HG03097 (cell line): ENCODE data around the gene PTPN1.
A peak's percentile ranks its signal among the peaks of the same experiment; 100 is the strongest.
"Not testable (repeated sequence)": the region's sequence is repeated elsewhere in the genome, so short reads cannot be mapped to it uniquely, and the experiment has no call there.

Experiments used
- ATAC-seq: cut with Tn5 transposase; IDR thresholded peaks from one replicate; pipeline ENCODE4 v1.9.1; 2021; ENCODE audit not compliant: unreplicated experiment, low FRiP score

Gene PTPN1

DNA sequence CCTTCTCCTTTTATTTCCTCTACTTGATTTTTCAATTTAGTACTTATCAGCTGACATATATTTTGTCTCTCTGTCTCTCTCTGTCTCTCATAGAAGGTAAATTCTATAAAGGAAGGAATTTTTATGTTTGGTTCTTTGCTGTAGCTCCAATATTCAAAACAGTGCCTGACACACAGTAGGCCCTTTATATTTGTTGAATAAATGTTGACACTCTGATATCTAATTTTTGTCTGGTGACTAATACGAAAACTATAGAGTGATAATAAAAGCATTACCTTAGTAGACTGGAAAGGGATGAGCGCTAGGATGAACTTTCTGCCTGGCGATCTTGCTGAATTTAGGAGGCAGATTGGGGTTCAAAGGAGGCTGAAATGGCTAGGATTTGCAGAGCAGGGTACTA, 42.8 kb downstream of the PTPN1 start:
- no peak for ATAC-seq

GRCh38 chr20:50554694-50555579, 44.8 kb downstream of the PTPN1 start:
- ATAC-seq: no peak

- no peak for ATAC-seq
These were observed 45.5 kb downstream of the PTPN1 start for GRCh38 chr20:50555662-50556061.

DNA sequence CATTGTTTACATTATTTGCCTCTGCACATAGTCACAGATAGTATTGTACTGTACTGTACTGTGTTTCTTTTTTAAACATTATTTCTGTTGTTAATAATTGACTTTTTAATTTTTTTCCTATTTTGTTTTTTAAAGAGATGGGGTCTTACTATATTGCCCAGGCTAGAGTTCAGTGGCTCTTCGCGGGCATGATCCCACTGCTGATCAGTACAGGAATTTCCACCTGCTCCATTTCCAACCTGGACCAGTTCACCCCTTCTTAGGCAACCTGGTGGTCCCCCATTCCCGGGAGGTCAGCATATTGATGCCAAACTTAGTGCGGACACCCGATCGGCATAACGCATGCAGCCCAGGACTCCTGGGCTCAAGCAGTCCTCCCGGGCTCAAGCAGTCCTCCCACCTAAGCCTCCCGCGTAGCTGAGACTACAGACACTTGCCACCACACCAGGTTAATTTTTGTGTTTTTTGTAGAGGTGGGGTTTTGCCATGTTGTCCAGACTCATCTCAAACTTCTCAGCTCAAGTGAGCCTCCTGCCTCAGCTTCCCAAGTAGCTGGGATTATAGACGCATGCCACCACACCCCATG, 47.5 kb downstream of the PTPN1 start:
- ATAC-seq: no peak

DNA sequence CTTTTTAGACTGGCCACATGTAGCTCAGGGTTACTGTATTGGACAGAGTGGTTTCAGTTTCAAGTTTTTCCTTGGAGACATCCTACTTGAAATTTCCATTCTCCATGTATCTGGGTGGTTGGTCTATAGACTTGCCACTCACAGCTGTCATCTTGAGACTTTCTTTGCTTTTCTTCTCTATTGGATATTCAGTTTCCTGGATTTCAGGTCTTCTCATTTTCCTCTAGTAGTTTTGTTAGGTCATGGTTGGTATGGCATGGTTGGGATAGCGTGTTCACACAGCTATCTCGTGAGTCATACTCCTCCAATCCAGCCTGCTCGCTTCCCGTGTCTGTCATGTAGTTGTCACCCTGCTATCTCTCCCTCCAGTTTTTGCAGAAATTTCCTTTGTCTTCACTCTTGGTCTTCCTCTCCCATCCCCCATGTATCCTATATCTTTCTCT, 48.3 kb downstream of the PTPN1 start:
- no peak for ATAC-seq

- no peak for ATAC-seq
These were observed 49.0 kb downstream of the PTPN1 start for GRCh38 chr20:50559149-50559548.

- no peak for ATAC-seq
These were observed 49.9 kb downstream of the PTPN1 start for GRCh38 chr20:50559856-50560638.

- no peak for ATAC-seq
These were observed 50.7 kb downstream of the PTPN1 start for GRCh38 chr20:50560867-50561266.

GRCh38 chr20:50561379-50562078, 51.3 kb downstream of the PTPN1 start:
- ATAC-seq: no peak

DNA sequence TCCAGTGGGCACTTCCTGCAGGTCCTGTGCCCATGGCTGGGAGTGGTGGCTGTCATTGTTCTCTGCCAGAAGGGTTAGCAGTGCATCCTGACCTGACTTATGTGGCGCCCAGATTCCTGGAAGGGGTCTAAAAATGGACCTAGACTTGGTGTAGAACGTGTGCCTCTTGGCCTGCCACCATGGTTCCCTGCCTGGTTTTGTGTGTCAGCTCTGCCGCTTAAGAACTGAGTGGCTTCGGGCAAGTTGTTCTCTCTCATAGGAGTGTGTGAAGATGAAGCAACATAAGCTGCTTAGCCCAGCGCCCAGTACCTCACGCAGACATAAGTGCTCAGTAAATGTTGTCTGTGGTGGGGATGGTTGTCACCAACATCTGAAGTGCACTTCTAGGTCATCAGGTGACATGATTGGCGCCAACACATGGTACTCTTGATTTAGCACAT, 52.1 kb downstream of the PTPN1 start:
- no peak for ATAC-seq

DNA sequence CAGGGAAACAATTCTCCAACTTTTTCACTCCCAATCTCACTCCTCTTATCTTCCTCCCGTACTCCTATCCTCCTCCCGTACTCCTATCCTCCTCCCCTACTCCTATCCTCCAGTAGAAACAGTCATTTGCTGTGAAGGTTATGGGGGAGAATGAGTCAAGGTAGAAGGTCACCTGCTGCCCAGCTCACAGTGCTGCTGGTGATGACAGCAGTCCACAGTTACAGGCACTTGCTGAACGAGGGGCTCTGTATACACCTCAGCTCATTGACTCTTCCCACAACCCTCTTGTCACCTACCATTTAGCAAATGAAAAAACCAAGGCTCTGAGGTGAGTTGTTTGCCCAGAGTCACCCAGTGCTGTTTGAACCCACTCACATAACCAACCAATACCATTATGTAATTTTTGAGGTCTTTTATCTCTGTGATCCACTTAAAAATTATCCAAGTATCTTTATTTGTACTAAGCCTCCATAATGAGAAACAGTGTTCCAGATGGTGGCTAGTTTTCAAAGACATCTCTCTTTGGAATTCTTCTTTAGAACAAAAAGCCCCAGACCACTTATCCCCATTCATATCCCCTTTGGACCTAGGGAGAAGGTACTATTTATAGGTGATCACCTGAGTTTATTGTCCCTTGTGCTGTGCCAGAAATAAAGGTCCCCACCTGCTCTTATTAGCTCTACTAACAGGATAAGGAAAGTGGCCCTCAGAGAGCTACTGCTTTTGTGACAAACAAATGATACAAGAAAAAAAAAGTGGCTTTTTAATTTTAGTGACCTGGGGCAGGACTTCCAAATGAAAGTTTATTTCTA, 53.2 kb downstream of the PTPN1 start:
- ATAC-seq: no peak

GRCh38 chr20:50565383-50565782, 55.2 kb downstream of the PTPN1 start:
- no peak for ATAC-seq

DNA sequence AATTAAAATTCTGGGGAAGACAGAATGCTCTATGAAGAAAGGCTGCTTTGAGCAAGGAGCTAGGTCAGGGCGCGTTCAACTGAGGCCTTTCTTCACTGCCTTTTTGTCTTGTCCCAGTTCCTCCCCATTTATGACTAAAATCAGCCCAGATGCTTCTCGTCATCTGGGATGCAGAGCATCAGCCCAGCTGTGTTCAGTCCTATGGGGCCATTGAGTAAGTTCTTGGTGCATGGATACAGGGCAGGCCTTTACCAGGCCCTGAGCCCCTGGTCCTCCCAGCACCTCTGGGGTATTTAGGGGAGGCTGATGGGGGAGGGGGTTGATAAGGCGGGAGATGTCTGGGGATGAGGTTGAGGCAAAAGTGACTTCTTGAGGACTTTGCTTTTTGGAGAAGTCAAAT, 55.7 kb downstream of the PTPN1 start:
- no peak for ATAC-seq

GRCh38 chr20:50567860-50568548, 57.8 kb downstream of the PTPN1 start:
- no peak for ATAC-seq

- ATAC-seq: no peak
These were observed 58.4 kb downstream of the PTPN1 start for GRCh38 chr20:50568549-50568942.

DNA sequence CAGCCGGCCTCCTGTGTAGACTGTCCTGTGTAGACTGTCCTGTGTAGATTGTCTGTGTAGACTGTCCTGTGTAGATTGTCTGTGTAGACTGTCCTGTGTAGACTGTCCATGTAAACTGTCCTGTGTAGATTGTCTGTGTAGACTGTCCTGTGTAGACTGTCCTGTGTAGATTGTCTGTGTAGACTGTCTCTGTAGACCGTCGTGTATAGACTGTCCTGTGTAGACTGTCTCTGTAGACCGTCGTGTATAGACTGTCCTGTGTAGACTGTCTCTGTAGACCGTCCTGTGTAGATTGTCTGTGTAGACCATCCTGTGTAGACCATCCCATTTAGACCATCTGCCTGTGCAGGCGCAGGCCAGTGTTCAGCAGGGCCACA, 59.3 kb downstream of the PTPN1 start:
- ATAC-seq: not testable (repeated sequence)

DNA sequence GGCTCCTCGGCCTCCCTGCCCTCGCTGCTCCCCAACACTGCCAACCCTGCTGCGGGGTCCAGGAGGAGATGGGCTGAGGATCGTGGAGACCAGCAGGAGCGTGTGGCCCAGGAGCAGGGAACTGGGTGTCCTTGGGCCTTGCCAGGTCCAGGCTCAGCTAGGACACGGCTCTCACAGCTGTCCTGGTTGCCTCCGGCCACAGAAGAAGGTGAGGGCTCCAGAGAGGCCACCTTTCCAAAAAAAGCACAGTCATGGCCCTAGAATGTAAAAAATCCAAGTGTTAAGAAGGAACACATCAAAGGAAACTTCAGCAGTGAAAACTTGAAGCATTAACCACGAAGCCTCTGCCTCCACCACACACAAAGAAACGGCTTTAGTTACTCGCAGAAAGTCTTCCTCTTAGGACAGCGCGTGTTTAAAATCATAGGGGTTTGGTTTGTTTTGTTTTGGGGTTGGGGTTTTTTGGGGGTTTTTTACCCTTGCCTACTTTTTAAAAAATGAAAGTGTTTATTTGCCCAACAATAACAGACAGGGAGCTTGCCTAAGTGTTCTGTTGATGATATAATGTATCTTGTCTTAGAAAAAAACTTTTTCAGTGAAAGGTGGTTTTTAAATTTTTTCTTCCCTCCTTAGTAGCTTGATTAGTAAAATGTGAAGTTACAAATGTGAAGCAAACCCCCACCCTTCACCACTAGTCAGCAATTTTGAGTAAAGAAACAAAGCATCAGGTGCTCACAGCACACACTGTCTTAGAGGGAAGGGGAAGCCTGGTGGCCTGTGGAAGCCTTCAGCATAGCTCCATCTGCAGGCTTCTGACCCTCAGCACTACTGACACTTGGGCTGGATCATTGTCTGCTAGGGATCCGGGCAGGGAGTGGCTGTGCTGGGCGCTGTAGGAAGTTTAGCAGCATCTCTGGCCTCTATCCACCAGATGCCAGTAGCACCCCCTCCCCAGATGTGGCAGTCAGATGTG, 60.0 kb downstream of the PTPN1 start:
- peak; percentile 60 for ATAC-seq

- no peak for ATAC-seq
These were observed 61.3 kb downstream of the PTPN1 start for GRCh38 chr20:50571466-50571865.
